HG02885 (cell line): ENCODE measurements around the gene EDIL3.

ENCODE experiments used
- ATAC-seq: cut with Tn5 transposase; IDR thresholded peaks from one replicate; pipeline ENCODE4 v1.9.1; 2021; ENCODE audit warnings: mild to moderate bottlenecking; ENCODE audit not compliant: unreplicated experiment, poor library complexity

EDIL3 gene

DNA sequence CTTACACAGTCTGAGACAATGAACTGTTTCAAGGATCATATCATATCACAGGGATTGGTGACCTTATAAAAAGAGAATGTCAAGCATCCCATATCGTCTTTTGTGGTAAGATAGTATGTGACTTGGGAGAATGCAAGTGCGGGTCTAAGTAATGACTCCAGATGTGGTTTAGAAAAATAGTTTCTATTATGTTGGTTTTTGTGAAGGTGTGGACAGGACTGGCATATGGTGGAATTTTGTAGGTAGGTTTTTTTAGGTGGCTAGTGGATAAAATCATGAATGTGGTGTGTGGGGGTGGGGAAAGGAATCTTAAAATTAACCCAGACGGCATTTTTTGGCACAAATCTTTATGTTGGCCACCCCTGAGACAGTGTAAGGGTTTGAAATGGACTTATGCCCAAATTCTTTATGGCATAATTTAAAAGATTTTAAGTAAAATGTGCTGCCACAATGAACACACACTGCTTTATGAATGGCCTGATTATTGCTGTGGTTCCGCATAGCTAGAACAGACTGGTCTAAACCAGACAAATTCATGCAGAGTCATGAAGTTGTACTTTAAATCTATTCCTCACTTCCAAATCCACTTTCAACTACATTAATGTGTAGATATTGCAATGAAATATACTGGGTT, 459.2 kb downstream of the EDIL3 start:
- no peak for ATAC-seq

GRCh38 chr5:83924891-83925290, 459.8 kb downstream of the EDIL3 start:
- no peak for ATAC-seq

DNA sequence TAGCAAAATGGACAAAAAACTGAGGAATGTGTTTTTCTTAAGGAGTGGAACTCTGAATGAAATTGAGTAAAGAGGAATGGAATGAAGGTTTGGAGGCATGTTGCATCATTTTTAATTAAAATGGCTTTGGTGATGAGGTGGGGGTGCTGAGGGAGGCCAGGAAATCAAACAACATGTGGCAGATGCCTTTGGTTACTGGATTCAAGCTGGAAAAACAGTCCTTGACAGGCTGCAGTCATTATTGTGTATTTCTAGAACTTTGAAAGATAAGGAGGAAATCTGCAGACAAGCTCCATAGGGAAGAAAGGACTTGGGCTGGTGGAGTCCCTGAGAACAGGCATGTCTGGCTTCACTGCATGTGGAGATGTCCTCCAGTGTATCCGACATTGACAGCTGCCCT, 460.5 kb downstream of the EDIL3 start:
- no peak for ATAC-seq

DNA sequence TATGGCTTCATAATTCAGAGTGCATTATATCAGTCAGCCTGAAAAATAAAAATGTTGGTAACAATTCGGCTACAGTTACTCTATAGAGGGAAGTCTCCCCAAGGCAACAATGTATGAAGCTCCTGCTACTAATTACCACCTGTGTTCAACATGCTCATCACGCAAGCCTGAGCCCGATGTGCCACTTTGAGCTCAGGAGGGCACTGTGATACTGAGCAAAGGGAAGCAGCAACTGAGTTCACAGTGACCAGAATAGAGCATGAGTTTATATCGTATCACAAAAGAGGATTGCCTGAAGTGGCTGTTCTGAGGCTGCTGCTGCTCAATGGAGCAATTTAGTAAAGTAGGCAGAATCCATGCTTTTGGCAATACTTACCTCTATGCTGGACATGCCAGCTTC, 462.0 kb downstream of the EDIL3 start:
- ATAC-seq, result no peak

GRCh38 chr5:83921666-83922193, 462.9 kb downstream of the EDIL3 start:
- ATAC-seq, result no peak

- ATAC-seq, result peak; percentile 58
These were observed 465.3 kb downstream of the EDIL3 start for GRCh38 chr5:83919071-83920041.

DNA sequence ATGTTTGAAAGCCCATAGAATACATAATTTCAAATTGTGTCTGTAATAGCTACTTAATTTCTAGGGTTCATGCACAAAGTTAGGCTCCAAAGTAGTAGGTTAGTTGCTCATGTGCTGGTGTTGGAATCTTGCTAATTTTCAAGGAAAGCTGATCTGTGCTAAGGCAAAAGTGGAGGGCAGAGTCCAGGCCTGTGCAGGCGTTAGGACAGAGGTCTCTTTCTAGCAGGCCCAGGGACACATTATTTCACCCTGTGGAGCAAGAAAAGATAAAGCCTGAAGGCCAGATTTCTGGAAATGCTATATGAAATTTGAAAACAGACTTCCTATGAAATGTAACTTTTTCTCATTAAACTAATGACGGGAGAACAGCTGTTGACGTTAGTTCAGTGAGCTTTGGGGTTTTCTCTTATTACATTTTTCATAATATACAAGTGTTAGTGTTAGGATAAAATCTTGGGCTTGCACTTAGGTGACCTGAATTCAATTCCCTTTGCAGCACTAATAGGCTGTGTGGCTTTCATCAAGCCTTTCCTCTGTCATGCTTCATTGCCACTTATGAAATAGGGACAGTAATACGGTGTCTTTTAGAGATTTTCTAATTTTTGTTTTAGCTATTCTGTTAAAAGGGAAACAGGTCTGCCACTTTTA, 467.3 kb downstream of the EDIL3 start:
- no peak for ATAC-seq

GRCh38 chr5:83914662-83915418, 469.8 kb downstream of the EDIL3 start:
- no peak for ATAC-seq

- ATAC-seq, result no peak
These were observed 470.5 kb downstream of the EDIL3 start for GRCh38 chr5:83914199-83914598.

DNA sequence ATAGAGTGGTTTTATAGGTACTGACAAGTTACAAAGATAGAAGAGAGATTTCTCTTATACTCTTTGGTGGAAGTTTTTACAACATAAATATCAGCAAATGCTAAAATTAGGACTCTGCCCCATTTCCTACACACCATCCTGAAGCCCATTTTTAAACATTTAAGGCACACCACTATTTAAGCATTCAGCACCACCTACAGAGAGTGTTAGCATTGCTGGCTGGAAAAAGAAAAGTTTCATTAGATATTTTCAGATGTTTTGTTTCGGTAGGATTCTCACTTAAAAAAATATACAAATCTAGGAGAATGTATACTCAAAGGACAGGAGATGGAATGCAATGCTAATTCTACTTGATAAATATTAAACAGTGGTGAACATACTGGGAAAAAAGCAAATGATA, 471.1 kb downstream of the EDIL3 start:
- ATAC-seq, result no peak

DNA sequence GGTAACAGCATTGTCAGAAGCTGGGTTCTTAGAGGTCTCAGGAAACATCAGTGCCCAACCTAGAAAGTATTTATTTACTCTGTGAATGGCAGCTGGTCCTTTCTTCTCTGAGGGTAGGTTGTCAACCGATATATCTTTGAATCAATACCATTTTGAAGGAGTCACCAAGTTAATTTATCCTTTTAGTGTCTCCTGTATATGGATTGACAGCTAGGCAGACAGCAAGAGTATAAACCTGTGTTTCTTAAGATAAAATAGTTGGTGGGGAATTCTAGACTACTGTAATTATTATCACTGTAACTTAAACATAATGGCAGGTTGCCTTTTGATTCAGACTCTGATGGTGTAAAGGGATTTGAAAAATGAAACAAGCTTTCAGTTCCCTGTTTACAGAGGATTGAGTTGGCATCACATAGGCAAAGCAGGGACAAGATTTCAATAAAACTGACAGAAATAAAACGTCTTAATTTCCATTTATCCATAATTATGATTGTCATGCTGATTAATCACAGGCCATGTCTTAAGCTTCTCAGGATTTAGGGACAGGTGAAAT, 473.2 kb downstream of the EDIL3 start:
- ATAC-seq, result peak; percentile 38

DNA sequence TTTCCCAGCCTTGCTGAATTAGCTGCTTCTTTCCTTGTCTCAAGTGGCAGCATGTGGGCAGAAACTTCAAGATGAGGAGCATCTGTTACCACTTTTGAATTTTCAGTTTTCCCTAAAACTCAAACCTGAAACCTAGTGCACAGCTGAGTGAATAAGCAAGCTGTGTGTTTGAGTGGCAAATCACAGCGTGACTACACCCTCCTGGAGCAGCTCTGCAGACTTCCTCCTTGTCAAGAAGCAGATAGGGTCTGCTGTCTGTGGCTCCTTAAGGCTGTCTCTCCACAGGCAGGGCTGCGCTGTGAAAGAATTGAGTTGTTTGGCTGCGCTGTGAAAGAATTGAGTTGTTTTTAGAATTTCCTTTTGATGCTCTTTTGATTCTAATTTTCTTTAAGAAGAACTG, 484.4 kb downstream of the EDIL3 start:
- ATAC-seq, result no peak

GRCh38 chr5:83899326-83899970, 485.2 kb downstream of the EDIL3 start:
- no peak for ATAC-seq

- ATAC-seq, result peak; percentile 35
These were observed 488.8 kb downstream of the EDIL3 start for GRCh38 chr5:83895860-83896259.

DNA sequence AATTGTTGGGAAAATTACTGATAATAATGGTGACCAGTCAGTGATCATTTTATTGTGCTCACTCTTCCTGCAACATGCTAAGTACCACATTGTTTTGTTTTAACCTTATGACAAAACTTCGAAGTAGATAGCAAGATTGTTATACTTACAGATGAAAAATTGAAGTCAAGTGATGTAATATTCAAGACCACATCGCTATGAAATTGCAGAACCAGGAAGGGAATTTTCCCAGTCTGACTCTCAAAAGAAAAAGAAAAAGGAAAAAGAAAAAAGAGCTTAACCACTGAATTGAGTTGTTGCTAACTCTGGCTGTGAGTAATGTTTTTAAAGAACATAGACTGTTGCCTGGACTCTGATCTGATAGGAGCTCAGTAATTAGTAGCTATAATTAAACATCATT, 493.4 kb downstream of the EDIL3 start:
- ATAC-seq, result no peak
